ENCODE measurements around the gene CTXND1.

CTXND1 gene

DNA sequence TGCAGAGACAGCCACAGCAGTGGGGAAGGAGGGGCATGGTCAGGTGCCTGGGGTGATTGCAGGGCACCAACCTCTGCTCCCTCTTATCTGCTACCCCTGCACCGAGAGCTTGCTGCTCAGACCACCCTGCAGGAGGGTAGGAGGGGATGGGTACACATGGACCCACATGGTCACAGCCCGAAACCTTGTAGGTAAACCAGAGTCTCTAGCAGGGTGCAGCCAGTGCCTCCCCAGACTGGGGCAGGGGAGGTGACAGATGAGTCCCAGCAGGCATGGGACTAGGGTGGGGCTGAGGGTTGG lies 50.0 kb downstream of the CTXND1 start:
- no peaks in the 10 kb centered on the region for H3K27me3 ChIP-seq (ENCODE audit: control insufficient read depth in 2 of 2, insufficient read depth in 2 of 2, low read length in 2 of 2)
- no peak overlapping the region for H3K9ac ChIP-seq (ENCODE audit: low read depth in 1 of 2, low read length in 2 of 2)
- H3K4me3 ChIP-seq (ENCODE audit: low read length in 2 of 2), result no peak overlapping the region
- H3K9me3 ChIP-seq (ENCODE audit: control insufficient read depth in 2 of 2, low read length in 2 of 2), result no peaks in the 10 kb centered on the region
- no peak overlapping the region for H3K27ac ChIP-seq (ENCODE audit: low read depth in 2 of 2, low read length in 2 of 2)
- no peaks in the 10 kb centered on the region for H3K4me1 ChIP-seq (ENCODE audit: control insufficient read depth in 2 of 2, insufficient read depth in 2 of 2, low read length in 2 of 2)
- no peaks in the 10 kb centered on the region for H3K36me3 ChIP-seq (ENCODE audit: control insufficient read depth in 2 of 2, insufficient read depth in 2 of 2, low read length in 2 of 2)

DNA sequence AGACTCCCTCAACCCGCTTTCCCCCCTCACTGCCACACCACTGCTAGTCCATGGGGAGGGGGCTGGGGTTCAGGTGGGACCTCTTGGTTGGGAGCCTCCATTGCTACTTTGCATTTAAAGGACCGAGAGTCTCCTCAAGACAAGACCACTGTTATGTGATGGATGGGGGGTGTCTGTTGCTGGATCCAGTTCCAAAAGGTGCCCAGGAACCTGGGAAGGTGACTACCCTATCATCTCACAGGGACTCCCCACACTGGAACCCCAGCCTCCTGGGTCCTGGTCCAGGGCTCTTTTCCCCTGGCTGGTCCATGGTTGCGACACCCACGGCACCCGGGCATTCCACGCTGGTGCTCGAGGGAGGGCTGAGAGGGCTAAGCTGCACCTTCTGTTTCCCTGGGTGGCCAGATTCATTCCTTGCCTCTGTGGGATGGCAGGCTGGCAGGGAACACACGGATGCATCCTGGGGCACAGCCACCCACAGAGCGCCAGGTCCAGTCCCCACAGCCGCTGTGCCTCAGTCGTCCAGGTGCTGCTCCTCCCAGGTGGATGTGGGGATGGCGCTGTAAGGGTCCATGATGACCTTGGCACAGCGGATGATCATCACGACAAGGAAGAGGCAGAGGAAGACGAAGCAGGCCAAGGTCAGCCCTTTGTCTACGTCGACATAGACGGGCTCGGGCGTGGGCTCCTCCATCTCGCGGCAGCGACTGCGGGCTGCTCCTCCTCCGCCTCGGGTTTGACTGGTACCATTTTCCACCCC lies 50.6 kb downstream of the CTXND1 start:
- H3K9me3 ChIP-seq (ENCODE audit: control insufficient read depth in 2 of 2, low read length in 2 of 2), result no peaks in the 10 kb centered on the region
- no peaks in the 10 kb centered on the region for H3K36me3 ChIP-seq (ENCODE audit: control insufficient read depth in 2 of 2, insufficient read depth in 2 of 2, low read length in 2 of 2)
- H3K27ac ChIP-seq (ENCODE audit: low read depth in 2 of 2, low read length in 2 of 2), result no peak overlapping the region
- no peaks in the 10 kb centered on the region for H3K27me3 ChIP-seq (ENCODE audit: control insufficient read depth in 2 of 2, insufficient read depth in 2 of 2, low read length in 2 of 2)
- H3K9ac ChIP-seq (ENCODE audit: low read depth in 1 of 2, low read length in 2 of 2), result no peak overlapping the region
- H3K4me3 ChIP-seq (ENCODE audit: low read length in 2 of 2), result no peak overlapping the region
- H3K4me1 ChIP-seq (ENCODE audit: control insufficient read depth in 2 of 2, insufficient read depth in 2 of 2, low read length in 2 of 2), result no peaks in the 10 kb centered on the region

DNA sequence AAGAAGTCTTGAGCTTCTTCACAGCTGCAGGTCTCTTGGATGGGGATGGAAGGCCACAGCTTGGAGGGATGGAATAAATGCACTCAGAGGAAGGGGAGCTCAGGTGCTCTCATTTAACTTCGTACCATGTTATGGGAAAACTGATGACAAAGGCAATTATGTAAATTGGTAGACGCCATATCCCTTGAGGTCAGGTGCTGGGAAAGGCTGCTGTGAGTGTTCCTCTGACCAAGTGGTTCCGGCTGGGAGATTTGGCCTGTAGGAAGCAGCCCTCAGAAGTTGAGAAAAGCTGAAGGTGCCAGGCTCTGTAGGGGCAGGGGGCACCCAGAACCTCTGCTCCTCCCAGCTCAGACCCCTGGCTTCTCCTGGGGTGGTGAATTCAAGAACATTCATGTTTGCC lies 52.1 kb downstream of the CTXND1 start:
- no peak overlapping the region for H3K9ac ChIP-seq (ENCODE audit: low read depth in 1 of 2, low read length in 2 of 2)
- H3K4me1 ChIP-seq (ENCODE audit: control insufficient read depth in 2 of 2, insufficient read depth in 2 of 2, low read length in 2 of 2), result no peaks in the 10 kb centered on the region
- no peak overlapping the region for H3K4me3 ChIP-seq (ENCODE audit: low read length in 2 of 2)
- no peaks in the 10 kb centered on the region for H3K9me3 ChIP-seq (ENCODE audit: control insufficient read depth in 2 of 2, low read length in 2 of 2)
- H3K27me3 ChIP-seq (ENCODE audit: control insufficient read depth in 2 of 2, insufficient read depth in 2 of 2, low read length in 2 of 2), result no peaks in the 10 kb centered on the region
- no peak overlapping the region for H3K27ac ChIP-seq (ENCODE audit: low read depth in 2 of 2, low read length in 2 of 2)
- no peaks in the 10 kb centered on the region for H3K36me3 ChIP-seq (ENCODE audit: control insufficient read depth in 2 of 2, insufficient read depth in 2 of 2, low read length in 2 of 2)

DNA sequence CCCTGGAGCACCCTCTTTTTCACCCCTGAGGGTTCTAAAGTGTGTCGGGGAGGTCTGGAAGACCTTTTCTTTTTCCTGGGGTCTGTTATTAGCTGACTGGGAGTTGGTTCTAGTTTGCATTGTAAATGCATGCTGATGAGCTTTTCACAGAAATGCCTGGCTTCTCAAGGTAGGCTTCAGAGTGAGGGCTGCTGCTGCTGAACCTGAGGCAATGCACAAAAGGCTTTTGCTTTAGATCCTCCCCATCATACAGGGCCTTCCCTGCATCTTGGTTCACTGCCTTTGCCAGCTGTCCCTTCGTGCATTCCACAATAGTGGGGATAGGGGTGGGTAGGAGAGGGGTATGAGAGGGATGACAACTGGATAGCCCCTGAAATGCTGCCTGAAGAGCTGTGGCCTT lies 52.6 kb downstream of the CTXND1 start:
- Histone ChIP-seq H3K36me3 (ENCODE audit: control insufficient read depth in 2 of 2, insufficient read depth in 2 of 2, low read length in 2 of 2) (no peaks in the 10 kb centered on the region), H3K4me3 (ENCODE audit: low read length in 2 of 2) (no peak overlapping the region), H3K9ac (ENCODE audit: low read depth in 1 of 2, low read length in 2 of 2) (no peak overlapping the region)

DNA sequence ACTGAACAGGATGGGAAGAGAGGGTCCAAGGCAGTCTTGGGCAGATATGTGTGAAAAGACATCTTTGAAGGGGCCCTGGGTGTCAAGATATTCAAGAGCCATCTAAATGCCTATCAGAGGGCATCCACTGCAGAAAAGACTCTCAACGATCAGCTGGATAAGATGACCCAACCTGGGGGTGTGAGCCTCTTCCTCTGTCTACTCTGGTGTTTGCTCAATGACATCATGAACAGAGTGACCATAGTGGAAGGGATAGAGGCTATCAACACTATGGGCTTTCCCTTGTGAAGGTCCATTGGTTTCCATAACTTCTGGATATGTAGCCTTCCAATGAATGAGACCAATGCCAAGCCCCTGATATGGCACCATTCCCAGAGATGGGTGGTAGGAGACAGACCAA lies 57.1 kb downstream of the CTXND1 start:
- H3K27ac ChIP-seq (ENCODE audit: low read depth in 2 of 2, low read length in 2 of 2), result no peak overlapping the region

More for the DNA sequence above, 52.6 kb downstream of the CTXND1 start:
- Histone ChIP-seq H3K27ac (ENCODE audit: low read depth in 2 of 2, low read length in 2 of 2) (no peak overlapping the region), H3K27me3 (ENCODE audit: control insufficient read depth in 2 of 2, insufficient read depth in 2 of 2, low read length in 2 of 2) (no peaks in the 10 kb centered on the region), H3K4me1 (ENCODE audit: control insufficient read depth in 2 of 2, insufficient read depth in 2 of 2, low read length in 2 of 2) (no peaks in the 10 kb centered on the region), H3K9me3 (ENCODE audit: control insufficient read depth in 2 of 2, low read length in 2 of 2) (no peaks in the 10 kb centered on the region)

DNA sequence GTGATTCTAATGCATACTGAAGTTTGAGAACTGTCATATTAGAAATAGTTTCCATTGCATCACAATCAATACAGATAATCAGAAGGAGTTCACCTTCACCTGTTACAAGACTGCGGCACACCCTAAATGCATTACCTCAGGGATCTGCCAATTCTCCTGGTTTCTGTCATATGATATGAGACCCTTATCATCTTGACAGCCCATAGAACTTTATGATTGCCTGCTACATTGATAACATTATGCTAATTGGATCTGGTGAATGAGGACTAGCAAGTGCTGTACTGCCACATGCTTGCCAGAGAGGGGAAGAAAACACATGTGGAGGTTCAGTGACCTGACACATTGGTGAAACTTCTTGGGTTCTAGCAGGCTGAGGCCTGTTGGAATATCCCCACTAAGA lies 57.8 kb downstream of the CTXND1 start:
- Histone ChIP-seq H3K36me3 (ENCODE audit: control insufficient read depth in 2 of 2, insufficient read depth in 2 of 2, low read length in 2 of 2) (no peaks in the 10 kb centered on the region), H3K9ac (ENCODE audit: low read depth in 1 of 2, low read length in 2 of 2) (no peak overlapping the region), H3K4me1 (ENCODE audit: control insufficient read depth in 2 of 2, insufficient read depth in 2 of 2, low read length in 2 of 2) (no peaks in the 10 kb centered on the region), H3K9me3 (ENCODE audit: control insufficient read depth in 2 of 2, low read length in 2 of 2) (no peaks in the 10 kb centered on the region), H3K27me3 (ENCODE audit: control insufficient read depth in 2 of 2, insufficient read depth in 2 of 2, low read length in 2 of 2) (no peaks in the 10 kb centered on the region), H3K27ac (ENCODE audit: low read depth in 2 of 2, low read length in 2 of 2) (no peak overlapping the region), H3K4me3 (ENCODE audit: low read length in 2 of 2) (no peak overlapping the region)

More for the DNA sequence above, 57.1 kb downstream of the CTXND1 start:
- Histone ChIP-seq H3K27me3 (ENCODE audit: control insufficient read depth in 2 of 2, insufficient read depth in 2 of 2, low read length in 2 of 2) (no peaks in the 10 kb centered on the region), H3K4me3 (ENCODE audit: low read length in 2 of 2) (no peak overlapping the region), H3K9ac (ENCODE audit: low read depth in 1 of 2, low read length in 2 of 2) (no peak overlapping the region), H3K4me1 (ENCODE audit: control insufficient read depth in 2 of 2, insufficient read depth in 2 of 2, low read length in 2 of 2) (no peaks in the 10 kb centered on the region), H3K9me3 (ENCODE audit: control insufficient read depth in 2 of 2, low read length in 2 of 2) (no peaks in the 10 kb centered on the region), H3K36me3 (ENCODE audit: control insufficient read depth in 2 of 2, insufficient read depth in 2 of 2, low read length in 2 of 2) (no peaks in the 10 kb centered on the region)

DNA sequence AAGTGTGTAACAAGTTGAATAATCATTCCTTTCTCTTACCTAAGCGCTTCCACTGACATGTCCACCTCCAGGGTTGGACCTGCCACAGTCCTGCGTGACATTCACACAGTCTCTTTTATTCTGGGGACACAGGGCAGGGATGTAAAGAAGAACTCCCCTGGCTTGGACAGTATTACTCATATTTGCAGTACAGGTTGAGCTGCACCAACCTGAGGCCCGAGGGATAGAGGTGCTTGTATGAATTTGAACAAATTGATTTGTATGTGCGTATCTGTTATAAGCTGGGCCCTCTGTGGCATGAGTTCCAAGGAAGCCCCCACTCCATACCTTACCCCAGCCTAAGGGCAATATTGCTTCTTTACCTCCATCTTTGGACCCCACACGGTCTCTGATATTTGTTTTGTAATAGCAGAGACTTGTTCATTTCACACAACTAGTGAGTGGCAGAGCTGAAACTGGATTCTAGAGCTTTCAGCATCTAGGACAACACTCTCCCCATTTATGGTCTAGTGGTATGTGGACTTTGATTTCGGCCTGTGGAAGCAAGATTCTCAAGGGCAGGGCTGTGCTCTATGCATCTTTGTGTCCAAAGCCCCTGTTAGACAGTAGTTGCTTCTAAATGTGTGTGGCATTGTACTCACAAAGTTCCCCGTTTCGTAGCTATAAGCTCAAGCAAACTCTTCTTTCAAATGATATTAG lies 60.0 kb downstream of the CTXND1 start:
- H3K27ac ChIP-seq (ENCODE audit: low read depth in 2 of 2, low read length in 2 of 2), result no peak overlapping the region
- H3K36me3 ChIP-seq (ENCODE audit: control insufficient read depth in 2 of 2, insufficient read depth in 2 of 2, low read length in 2 of 2), result peaks cover 0 to 5% of the 10 kb centered on the region in 2 donors
- no peak overlapping the region for H3K4me3 ChIP-seq (ENCODE audit: low read length in 2 of 2)
- no peaks in the 10 kb centered on the region for H3K4me1 ChIP-seq (ENCODE audit: control insufficient read depth in 2 of 2, insufficient read depth in 2 of 2, low read length in 2 of 2)
- no peak overlapping the region for H3K9ac ChIP-seq (ENCODE audit: low read depth in 1 of 2, low read length in 2 of 2)
- H3K9me3 ChIP-seq (ENCODE audit: control insufficient read depth in 2 of 2, low read length in 2 of 2), result no peaks in the 10 kb centered on the region
- H3K27me3 ChIP-seq (ENCODE audit: control insufficient read depth in 2 of 2, insufficient read depth in 2 of 2, low read length in 2 of 2), result no peaks in the 10 kb centered on the region

DNA sequence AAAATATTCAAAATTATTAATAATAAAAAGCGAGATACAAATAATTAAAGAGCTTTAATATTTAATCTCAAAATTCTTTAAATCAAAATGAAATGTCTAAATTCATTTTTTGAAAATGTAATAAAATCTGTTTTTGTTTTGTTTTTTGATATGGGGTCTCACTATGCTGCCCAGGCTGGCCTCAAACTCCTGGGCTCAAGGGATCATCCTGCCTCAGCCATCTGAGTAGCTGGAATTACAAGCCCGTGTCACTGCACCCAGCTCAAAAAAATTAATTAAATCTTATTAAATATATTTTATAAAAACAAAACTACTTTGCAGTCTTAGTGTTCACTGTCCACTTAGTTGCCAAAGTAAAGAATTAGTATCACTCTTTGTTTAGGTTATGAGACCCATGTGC lies 60.8 kb downstream of the CTXND1 start:
- H3K9ac ChIP-seq (ENCODE audit: low read depth in 1 of 2, low read length in 2 of 2), result no peak overlapping the region
- no peak overlapping the region for H3K27ac ChIP-seq (ENCODE audit: low read depth in 2 of 2, low read length in 2 of 2)
- H3K27me3 ChIP-seq (ENCODE audit: control insufficient read depth in 2 of 2, insufficient read depth in 2 of 2, low read length in 2 of 2), result no peaks in the 10 kb centered on the region
- no peaks in the 10 kb centered on the region for H3K9me3 ChIP-seq (ENCODE audit: control insufficient read depth in 2 of 2, low read length in 2 of 2)
- H3K4me1 ChIP-seq (ENCODE audit: control insufficient read depth in 2 of 2, insufficient read depth in 2 of 2, low read length in 2 of 2), result no peaks in the 10 kb centered on the region
- H3K4me3 ChIP-seq (ENCODE audit: low read length in 2 of 2), result no peak overlapping the region
- H3K36me3 ChIP-seq (ENCODE audit: control insufficient read depth in 2 of 2, insufficient read depth in 2 of 2, low read length in 2 of 2), result peaks cover 0 to 13% of the 10 kb centered on the region in 2 donors

DNA sequence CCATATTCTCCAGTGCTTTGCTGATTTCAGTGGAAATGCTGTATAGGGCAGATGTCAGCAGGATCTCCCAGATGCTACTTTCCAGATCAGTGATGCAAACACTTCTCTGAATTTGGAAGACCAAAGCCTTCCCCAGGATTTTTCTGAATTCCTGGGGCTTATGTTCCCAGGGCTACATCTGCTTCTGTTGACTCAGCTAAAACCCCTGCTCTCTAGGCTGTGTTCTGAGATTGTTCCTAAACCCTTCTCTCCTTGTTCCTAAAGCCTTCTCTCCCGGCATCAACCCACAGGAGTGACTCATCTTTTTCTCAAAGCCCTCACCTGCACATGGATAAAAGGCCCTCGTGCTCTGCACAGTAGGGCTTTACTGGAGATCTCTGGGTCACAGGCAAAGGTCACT lies 63.8 kb downstream of the CTXND1 start:
- Histone ChIP-seq H3K27ac (ENCODE audit: low read depth in 2 of 2, low read length in 2 of 2) (no peak overlapping the region), H3K9me3 (ENCODE audit: control insufficient read depth in 2 of 2, low read length in 2 of 2) (no peaks in the 10 kb centered on the region), H3K9ac (ENCODE audit: low read depth in 1 of 2, low read length in 2 of 2) (no peak overlapping the region), H3K27me3 (ENCODE audit: control insufficient read depth in 2 of 2, insufficient read depth in 2 of 2, low read length in 2 of 2) (no peaks in the 10 kb centered on the region), H3K4me1 (ENCODE audit: control insufficient read depth in 2 of 2, insufficient read depth in 2 of 2, low read length in 2 of 2) (no peaks in the 10 kb centered on the region), H3K4me3 (ENCODE audit: low read length in 2 of 2) (no peak overlapping the region), H3K36me3 (ENCODE audit: control insufficient read depth in 2 of 2, insufficient read depth in 2 of 2, low read length in 2 of 2) (peaks cover 0 to 21% of the 10 kb centered on the region in 2 donors)

DNA sequence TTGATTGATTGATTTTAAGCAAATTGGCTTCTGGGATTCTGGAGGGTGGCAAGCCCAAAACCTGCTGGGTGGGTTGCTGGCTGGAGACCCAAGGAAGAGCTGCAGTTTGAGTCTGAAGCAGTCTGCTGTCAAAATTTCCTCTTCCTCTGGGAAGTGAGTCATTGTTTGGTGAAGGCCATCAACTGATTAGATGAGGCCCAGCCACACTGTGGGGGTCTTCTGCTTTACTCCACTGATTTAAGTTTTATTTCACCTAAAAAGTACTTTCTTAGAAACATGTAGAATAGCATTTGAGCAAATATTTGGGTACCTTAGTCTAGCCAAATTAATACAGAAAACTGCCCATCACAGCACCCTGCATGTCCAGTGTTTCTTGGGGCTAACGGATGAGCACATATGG lies 65.4 kb downstream of the CTXND1 start:
- Histone ChIP-seq H3K9me3 (ENCODE audit: control insufficient read depth in 2 of 2, low read length in 2 of 2) (no peaks in the 10 kb centered on the region), H3K4me1 (ENCODE audit: control insufficient read depth in 2 of 2, insufficient read depth in 2 of 2, low read length in 2 of 2) (no peaks in the 10 kb centered on the region), H3K4me3 (ENCODE audit: low read length in 2 of 2) (no peak overlapping the region), H3K9ac (ENCODE audit: low read depth in 1 of 2, low read length in 2 of 2) (no peak overlapping the region), H3K36me3 (ENCODE audit: control insufficient read depth in 2 of 2, insufficient read depth in 2 of 2, low read length in 2 of 2) (peaks cover 0 to 30% of the 10 kb centered on the region in 2 donors), H3K27ac (ENCODE audit: low read depth in 2 of 2, low read length in 2 of 2) (no peak overlapping the region), H3K27me3 (ENCODE audit: control insufficient read depth in 2 of 2, insufficient read depth in 2 of 2, low read length in 2 of 2) (no peaks in the 10 kb centered on the region)

All from mucosa of rectum (tissue), 2 donors.